ENCODE results near the gene MINK1.
"Not testable (repeated sequence)": the region's sequence is repeated elsewhere in the genome, so short reads cannot be mapped to it uniquely, and the experiment has no call there.

The MINK1 gene

DNA sequence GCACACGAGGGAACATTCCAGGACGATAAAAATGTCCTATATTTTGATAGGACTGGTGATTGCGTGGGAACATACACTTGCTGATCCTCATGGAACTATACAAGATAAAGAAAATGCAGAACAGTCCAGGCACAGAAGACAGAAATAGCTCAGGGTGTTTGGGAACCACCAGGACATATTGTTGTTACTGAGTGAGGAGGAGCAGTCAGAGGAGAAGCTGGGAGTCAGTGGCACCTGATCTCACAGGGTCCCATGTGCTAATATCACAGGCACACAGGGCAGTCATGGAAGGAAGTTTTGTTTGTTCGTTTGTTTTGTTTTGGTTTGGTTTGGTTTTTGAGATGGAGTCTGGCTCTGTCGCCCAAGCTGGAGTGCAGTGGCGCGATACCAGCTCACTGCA, 20.4 kb upstream of the MINK1 start:
- no peak for DNase-seq

- no peak for DNase-seq
These were observed 18.0 kb upstream of the MINK1 start for GRCh38 chr17:4815043-4815675.

- DNase-seq: no peak
These were observed 16.3 kb upstream of the MINK1 start for GRCh38 chr17:4816826-4817225.

GRCh38 chr17:4818276-4818675, 14.9 kb upstream of the MINK1 start:
- no peak for DNase-seq

- DNase-seq: no peak
These were observed 10.3 kb upstream of the MINK1 start for GRCh38 chr17:4822835-4823234.

- no peak for DNase-seq
These were observed 9.6 kb upstream of the MINK1 start for GRCh38 chr17:4823373-4824089.

GRCh38 chr17:4827399-4827798, 5.7 kb upstream of the MINK1 start:
- no peak for DNase-seq

DNA sequence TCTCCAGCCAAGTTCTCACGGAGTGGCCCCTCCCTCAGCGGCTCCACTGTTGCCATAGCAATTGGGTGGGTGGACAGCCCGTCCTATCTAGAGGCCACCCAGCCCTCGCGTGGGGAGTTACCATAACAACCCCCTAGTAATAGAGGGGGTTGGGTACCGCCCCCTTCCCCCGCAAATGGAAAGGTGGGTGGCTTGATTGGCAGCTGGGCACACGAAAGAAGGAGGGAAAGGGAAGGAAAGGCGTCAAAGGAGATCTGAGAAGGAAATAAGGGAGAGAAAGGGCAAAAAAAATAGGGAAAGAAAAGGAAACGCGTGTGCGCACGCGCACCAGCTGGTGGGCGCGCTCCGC, 337 bp upstream of the MINK1 start:
- DNase-seq: not testable (repeated sequence)

DNA sequence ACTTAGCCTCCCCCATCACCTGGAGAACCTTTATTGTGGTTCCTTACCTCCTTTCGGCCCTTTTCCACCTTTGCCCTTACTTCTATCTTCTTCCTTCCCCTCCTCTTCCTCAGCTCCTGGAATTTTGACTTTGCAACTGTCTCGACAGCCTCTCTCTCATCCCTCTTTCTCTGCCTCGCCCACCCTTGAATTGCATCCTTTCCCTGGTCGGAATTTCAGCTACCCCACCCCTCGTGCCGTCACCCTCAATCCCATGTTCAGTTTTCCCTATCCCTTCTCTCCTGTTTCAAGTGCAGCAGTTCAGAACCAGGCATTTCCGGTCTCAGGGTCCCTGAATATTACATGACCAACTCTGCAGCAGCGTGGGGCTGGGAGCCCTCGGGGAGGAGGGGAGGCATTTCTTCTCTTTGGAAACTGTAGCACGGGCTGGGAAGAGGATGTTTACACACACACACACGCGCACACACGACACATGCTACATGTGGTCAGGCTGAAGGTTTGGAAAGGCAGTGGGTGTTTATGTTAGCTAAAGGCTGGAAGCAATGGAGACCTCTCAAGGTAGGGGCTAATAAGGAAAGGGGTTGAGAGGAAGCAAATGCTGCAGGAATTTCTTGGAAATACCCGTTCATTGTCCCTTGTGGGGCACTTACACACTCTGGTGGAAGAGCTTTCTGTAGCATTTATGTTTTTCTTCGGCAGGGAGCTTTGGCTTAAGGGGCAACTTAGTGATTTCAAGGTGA, 971 bp downstream of the MINK1 start:
- no peak for DNase-seq

- DNase-seq: no peak
These were observed 1.5 kb downstream of the MINK1 start for GRCh38 chr17:4834681-4835020.

DNA sequence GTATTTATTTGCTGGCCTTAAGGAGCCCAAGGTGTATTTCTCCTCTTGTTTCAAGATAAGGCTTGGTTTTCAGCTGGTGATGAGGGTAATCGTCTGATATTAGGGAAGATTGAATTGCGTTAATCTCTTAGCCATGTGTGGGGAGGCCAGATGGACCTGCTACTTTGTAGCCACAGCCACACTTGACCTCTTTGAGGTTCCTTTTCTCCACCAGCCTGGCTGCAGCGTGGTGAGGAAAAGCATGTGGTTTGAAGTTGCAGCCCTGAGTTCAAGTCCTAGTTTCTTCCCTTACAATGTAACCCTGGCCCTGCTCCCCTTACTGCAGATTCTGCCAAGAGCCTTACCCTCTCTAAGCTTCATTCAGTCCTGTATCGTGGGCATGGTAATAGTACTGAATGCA, 3.1 kb downstream of the MINK1 start:
- DNase-seq: no peak

- no peak for DNase-seq
These were observed 4.5 kb downstream of the MINK1 start for GRCh38 chr17:4837471-4838308.

GRCh38 chr17:4838309-4838785, 5.2 kb downstream of the MINK1 start:
- DNase-seq: no peak

- no peak for DNase-seq
These were observed 6.1 kb downstream of the MINK1 start for GRCh38 chr17:4839221-4839620.

- DNase-seq: no peak
These were observed 7.1 kb downstream of the MINK1 start for GRCh38 chr17:4839965-4840892.

- DNase-seq: no peak
These were observed 7.7 kb downstream of the MINK1 start for GRCh38 chr17:4840893-4841242.

GRCh38 chr17:4842376-4842775, 9.2 kb downstream of the MINK1 start:
- no peak for DNase-seq

- no peak for DNase-seq
These were observed 10.3 kb downstream of the MINK1 start for GRCh38 chr17:4843321-4844000.

GRCh38 chr17:4845118-4845517, 12.0 kb downstream of the MINK1 start:
- no peak for DNase-seq

- DNase-seq: no peak
These were observed 13.7 kb downstream of the MINK1 start for GRCh38 chr17:4846635-4847390.

GRCh38 chr17:4849011-4849536, 15.9 kb downstream of the MINK1 start:
- DNase-seq: no peak

Measured in activated CD4-positive, CD25-positive, alpha-beta regulatory T cell treated with anti-CD3 and anti-CD28 coated beads, Interleukin-2, amount 50 U/mL, for 72 hours (primary cell).